SK-N-SH (cell line): ENCODE data around the gene RAB1B. TPM values are rescaled to one million over a fixed set of nuclear protein-coding genes. Genes with fewer than 3 reads are reported as not detected.

ENCODE experiments used
- CTCF ChIA-PET: fragments of 300-600, 350-600 bp; formaldehyde crosslinking; extraction: SDS; loops from one replicate; lab custom pipeline; 2021; lab: Yijun Ruan, JAX
- POLR2A ChIA-PET: fragments of 350-600 bp; sonication (Branson Sonifier 250); formaldehyde crosslinking; extraction: SDS; loops from one replicate; lab custom pipeline; 2020; ENCODE audit warnings: antibody characterized with exemption, inconsistent platforms; lab: Yijun Ruan, JAX
- DNase-seq: peaks from one replicate; pipeline ENCODE4 v3.0.0; 2012
- H2AFZ ChIP-seq: fragments of 200-600 bp; sonication (generic); 2 replicates; pipeline ENCODE4 v1.8.1; 2016; ENCODE audit warnings: antibody characterized with exemption, mild to moderate bottlenecking, low read depth
- H3F3A ChIP-seq: fragments of 200-600 bp; sonication (generic); replicated peaks from 2 replicates; pipeline ENCODE3; 2016; ENCODE audit warnings: antibody characterized with exemption, mild to moderate bottlenecking; ENCODE audit not compliant: insufficient read depth
- H3K27ac ChIP-seq, 2 experiments: fragments of 200-500 bp in 1 of 2; fragments of 200-600 bp in 1 of 2; sonication (Bioruptor generic) in 1 of 2; sonication (generic), shearing (Covaris generic) in 1 of 2; 2 replicates each; pipeline versions ENCODE4 v1.5.1 to v1.6.1; 2014 to 2016; ENCODE audit warnings: low read depth in 2 of 2, inconsistent platforms in 1 of 2, low read length in 1 of 2, mild to moderate bottlenecking in 1 of 2, mixed read lengths in 1 of 2
- H3K27me3 ChIP-seq: fragments of 200-600 bp; sonication (generic), shearing (Covaris generic); 2 replicates; pipeline ENCODE4 v1.6.1; 2016; ENCODE audit warnings: mixed run types; ENCODE audit not compliant: insufficient read depth
- H3K36me3 ChIP-seq, 2 experiments: fragments of 200-500 bp in 1 of 2; fragments of 200-600 bp in 1 of 2; sonication (Bioruptor generic) in 1 of 2; sonication (generic) in 1 of 2; replicated peaks in 1 of 2; 2 replicates each; pipeline versions ENCODE3 to v1.5.1; 2014 to 2016; ENCODE audit warnings: low read length in 1 of 2, mild to moderate bottlenecking in 1 of 2; ENCODE audit not compliant: insufficient read depth in 2 of 2, control insufficient read depth in 1 of 2
- H3K4me1 ChIP-seq, 2 experiments: fragments of 200-500 bp in 1 of 2; fragments of 200-600 bp in 1 of 2; sonication (Bioruptor generic) in 1 of 2; sonication (generic), shearing (Covaris generic) in 1 of 2; 2 replicates each; pipeline versions ENCODE4 v1.5.1 to v1.6.1; 2014 to 2016; ENCODE audit warnings: low read depth in 1 of 2, low read length in 1 of 2, mixed run types in 1 of 2; ENCODE audit not compliant: insufficient read depth in 2 of 2, control insufficient read depth in 1 of 2
- H3K4me2 ChIP-seq: fragments of 200-600 bp; sonication (generic), shearing (Covaris generic); 2 replicates; pipeline ENCODE4 v1.6.1; 2017; ENCODE audit warnings: mixed run types
- H3K4me3 ChIP-seq, 2 experiments: fragments of 200-500 bp in 1 of 2; fragments of 200-600 bp in 1 of 2; sonication (Bioruptor generic) in 1 of 2; sonication (generic), shearing (Covaris generic) in 1 of 2; 2 replicates each; pipeline versions ENCODE4 v1.5.1 to v1.8.1; 2014 to 2016; ENCODE audit warnings: low read depth in 2 of 2, inconsistent platforms in 1 of 2, low read length in 1 of 2, mild to moderate bottlenecking in 1 of 2, mixed read lengths in 1 of 2, moderate library complexity in 1 of 2
- H3K79me2 ChIP-seq: fragments of 200-600 bp; sonication (generic); 2 replicates; pipeline ENCODE4 v1.8.1; 2017; ENCODE audit warnings: mild to moderate bottlenecking; ENCODE audit not compliant: insufficient read depth
- H3K9ac ChIP-seq: fragments of 200-600 bp; sonication (generic); 2 replicates; pipeline ENCODE4 v1.6.1; 2017; ENCODE audit warnings: mixed run types
- H3K9me2 ChIP-seq: fragments of 200-600 bp; sonication (generic); 2 replicates; pipeline ENCODE4 v1.6.1; 2017; ENCODE audit warnings: mixed run types
- H3K9me3 ChIP-seq: fragments of 200-600 bp; sonication (generic); 2 replicates; pipeline ENCODE4 v1.6.1; 2017; ENCODE audit warnings: mixed run types, mild to moderate bottlenecking, moderate library complexity
- H4K20me1 ChIP-seq: fragments of 200-600 bp; sonication (generic); 2 replicates; pipeline ENCODE4 v1.6.1; 2017; ENCODE audit warnings: mild to moderate bottlenecking, mixed run types; ENCODE audit not compliant: insufficient read depth
- CHD2 ChIP-seq: fragments of 150-350 bp; IDR thresholded peaks from 2 replicates; pipeline ENCODE4 v1.6.1; 2018; ENCODE audit warnings: low read length; ENCODE audit not compliant: partially characterized antibody
- ELF1 ChIP-seq: IDR thresholded peaks from 2 replicates; pipeline ENCODE4 v1.4.0; 2012
- EP300 ChIP-seq, 2 experiments: IDR thresholded peaks; 2 replicates each; pipeline versions ENCODE4 v1.4.0 to v1.6.1; 2012; ENCODE audit warnings: borderline replicate concordance in 1 of 2, low read depth in 1 of 2, low read length in 1 of 2
- EZH2phosphoT487 ChIP-seq: fragments of 200-600 bp; sonication (generic); IDR thresholded peaks from 2 replicates; pipeline ENCODE4 v1.6.1; 2017; ENCODE audit warnings: low read depth, mixed run types, mild to moderate bottlenecking, antibody characterized with exemption, moderate library complexity, borderline replicate concordance
- FOXJ3 ChIP-seq: sonication (generic); formaldehyde crosslinking; IDR thresholded peaks from 2 replicates; pipeline ENCODE4 v1.5.1; 2020; ENCODE audit warnings: mild to moderate bottlenecking, missing genetic modification reagents
- FOXM1 ChIP-seq: IDR thresholded peaks from 2 replicates; pipeline ENCODE4 v1.4.0; 2012; ENCODE audit warnings: low read depth, mild to moderate bottlenecking
- GATA2 ChIP-seq: sonication (generic); formaldehyde crosslinking; IDR thresholded peaks from 2 replicates; pipeline ENCODE4 v1.5.0; 2020; ENCODE audit warnings: mild to moderate bottlenecking, missing genetic modification reagents
- JUND ChIP-seq: IDR thresholded peaks from 2 replicates; pipeline ENCODE4 v1.4.0; 2012
- MAX ChIP-seq: IDR thresholded peaks from 2 replicates; pipeline ENCODE4 v1.4.0; 2012; ENCODE audit warnings: low read depth
- MEF2A ChIP-seq: IDR thresholded peaks from 2 replicates; pipeline ENCODE4 v1.4.0; 2012; ENCODE audit warnings: low read depth, borderline replicate concordance
- MXI1 ChIP-seq: IDR thresholded peaks from 2 replicates; pipeline ENCODE4 v1.6.1; 2012; ENCODE audit warnings: mild to moderate bottlenecking, low read depth, low read length, improper control_type of control experiment
- NFIC ChIP-seq: IDR thresholded peaks from 2 replicates; pipeline ENCODE4 v1.4.0; 2012; ENCODE audit warnings: borderline replicate concordance
- PBX3 ChIP-seq: IDR thresholded peaks from 2 replicates; pipeline ENCODE4; 2012
- POLR2AphosphoS5 ChIP-seq: IDR thresholded peaks from 2 replicates; pipeline ENCODE4 v1.6.1; 2012; ENCODE audit warnings: low read depth, low read length
- RAD21 ChIP-seq: IDR thresholded peaks from 2 replicates; pipeline ENCODE4 v1.6.1; 2012; ENCODE audit warnings: mild to moderate bottlenecking, low read length
- RFX5 ChIP-seq: IDR thresholded peaks from 2 replicates; pipeline ENCODE4 v1.6.1; 2012; ENCODE audit warnings: mild to moderate bottlenecking, improper control_type of control experiment, low read length
- RXRA ChIP-seq: IDR thresholded peaks from 2 replicates; pipeline ENCODE4 v1.4.0; 2012; ENCODE audit warnings: low read depth, mild to moderate bottlenecking, borderline replicate concordance
- USF1 ChIP-seq: IDR thresholded peaks from 2 replicates; pipeline ENCODE4 v1.4.0; 2012; ENCODE audit warnings: low read depth, borderline replicate concordance
- USF2 ChIP-seq: fragments of 150-350 bp; IDR thresholded peaks from 2 replicates; pipeline ENCODE4 v1.6.1; 2017; ENCODE audit warnings: antibody characterized with exemption, low read length, low read depth, borderline replicate concordance
- YY1 ChIP-seq: IDR thresholded peaks from 2 replicates; pipeline ENCODE4 v1.4.0; 2012; ENCODE audit warnings: low read depth, mild to moderate bottlenecking
- ZBTB33 ChIP-seq: IDR thresholded peaks from 2 replicates; pipeline ENCODE4 v1.4.0; 2012; ENCODE audit warnings: low read depth, borderline replicate concordance
- WGBS: methylation state at CpG from one replicate; pipeline ENCODE4 v1.1.6; 2017; ENCODE audit warnings: low lambda C conversion rate; 5-methylcytosine and 5-hydroxymethylcytosine counted together
- polyA plus RNA-seq, 3 experiments: library from polyadenylated mRNA; depleted of rRNA; stranded (reverse); fragments of >200 nt; gene quantifications; 2 replicates each; pipeline ENCODE4 v1.2.3, GENCODE V29; 2012

RAB1B gene
- polyA plus RNA-seq, 1 of the 3 experiments (the other 2 are of a cell fraction) = 208 TPM

- POLR2A ChIA-PET = no interaction called here
- no peaks in the 10 kb centered on the region for H3F3A ChIP-seq
- no peak overlapping the region for H3K4me3 ChIP-seq
- no peak overlapping the region for H3K9ac ChIP-seq
- TF ChIP-seq POLR2AphosphoS5 = no peak
- no peak for TF ChIP-seq YY1
- no peak for TF ChIP-seq RFX5
- TF ChIP-seq RXRA = no peak
- TF ChIP-seq GATA2 (CRISPR knock-in tag) = no peak
- TF ChIP-seq MEF2A = no peak
- no peak for TF ChIP-seq EZH2phosphoT487
- TF ChIP-seq EP300 (IDR thresholded peaks at IDR 0.05; ENCODE audit: borderline replicate concordance in 1 of 2, low read depth in 1 of 2, low read length in 1 of 2) = no peak
- no peak for TF ChIP-seq MXI1
- no peak for TF ChIP-seq JUND
- no peak for TF ChIP-seq CHD2
- TF ChIP-seq, all 33 proteins: peak for 0
- no peak for DNase-seq
- WGBS = 78% methylated on average over 2 of the region's 3 CpGs
- Histone ChIP-seq H3K27me3 (no peaks in the 10 kb centered on the region), H3K9me2 (no peaks in the 10 kb centered on the region), H3K27ac (no peak overlapping the region), H3K4me2 (no peak overlapping the region), H3K79me2 (no peaks in the 10 kb centered on the region), H3K36me3 (peaks cover 20 to 90% of the 10 kb centered on the region in 2 experiments), H3K9me3 (no peaks in the 10 kb centered on the region), H3K4me1 (no peaks in the 10 kb centered on the region), H2AFZ (no peak overlapping the region), H4K20me1 (no peaks in the 10 kb centered on the region)
- CTCF ChIA-PET = interaction anchor here (1.2 to 3.4 kb wide), 3 partner anchors 12 to 26 kb away, joined by 3 to 26 read pairs (median 4); no protein-coding TSS in a partner anchor
Measured at GRCh38 chr11:66239511-66239910, 28.9 kb upstream of the RAB1B start.

- Histone ChIP-seq H2AFZ (no peak overlapping the region), H3K36me3 (peaks cover 23 to 89% of the 10 kb centered on the region in 2 experiments), H3K4me1 (no peaks in the 10 kb centered on the region), H3K9me3 (no peaks in the 10 kb centered on the region), H4K20me1 (no peaks in the 10 kb centered on the region), H3K27ac (no peak overlapping the region), H3K4me2 (no peak overlapping the region), H3F3A (no peaks in the 10 kb centered on the region), H3K79me2 (no peaks in the 10 kb centered on the region), H3K9ac (no peak overlapping the region), H3K9me2 (no peaks in the 10 kb centered on the region), H3K4me3 (no peak overlapping the region), H3K27me3 (no peaks in the 10 kb centered on the region)
- WGBS = 95% methylated on average over 25 of the region's 25 CpGs
- CTCF ChIA-PET = interaction anchor here (0.5 to 3.4 kb wide), 3 partner anchors 10 to 25 kb away, joined by 3 to 26 read pairs (median 3); no protein-coding TSS in a partner anchor
- POLR2A ChIA-PET = no interaction called here
- no peak for DNase-seq
- TF ChIP-seq FOXJ3 (CRISPR knock-in tag) (no peak), USF2 (no peak), YY1 (no peak), CHD2 (no peak), POLR2AphosphoS5 (no peak), RXRA (no peak), MXI1 (no peak), ELF1 (no peak), USF1 (no peak), MEF2A (no peak), RAD21 (no peak), FOXM1 (no peak), MAX (no peak), PBX3 (no peak), JUND (no peak), NFIC (no peak), ZBTB33 (no peak), RFX5 (no peak)
Measured at GRCh38 chr11:66239998-66240780, 28.2 kb upstream of the RAB1B start.
